ENCODE data around the gene PAX8. TPM values are rescaled to one million over a fixed set of nuclear protein-coding genes. Genes with fewer than 3 reads are reported as not detected.
A peak's percentile ranks its signal among the peaks of the same experiment; 100 is the strongest.

PAX8 gene
- total and polyA plus RNA-seq, 2 of the 13 experiments (the other 11 are each of a cell fraction or from before 2014, with no cell fraction given), result 1.5 to 8.8 TPM

GRCh38 chr2:113167115-113167932, 111.4 kb downstream of the PAX8 start (continued):
- TF ChIP-seq IKZF5 (CRISPR knock-in tag; IDR thresholded peaks at IDR 0.05), result peak; percentile 99
- peak; percentile 98 for TF ChIP-seq ZNF451 (CRISPR knock-in tag; IDR thresholded peaks at IDR 0.05)
- no peak for TF ChIP-seq TEF (CRISPR knock-in tag; IDR thresholded peaks at IDR 0.05)
- TF ChIP-seq ONECUT2 (CRISPR knock-in tag; IDR thresholded peaks at IDR 0.05), result peak; percentile 30; the same call in 1 of the 2 replicates
- TF ChIP-seq HNRNPK (IDR thresholded peaks at IDR 0.05; ENCODE audit: low read depth, low read length, poor library complexity, severe bottlenecking), result no peak
- TF ChIP-seq ZNF225 (CRISPR knock-in tag; IDR thresholded peaks at IDR 0.05), result peak; percentile 93
- TF ChIP-seq ZNF776 (CRISPR knock-in tag; IDR thresholded peaks at IDR 0.05), result 0 out of 2 replicates have a peak, but pooled peaks have one; percentile 14
- no peak for TF ChIP-seq ZNF549 (CRISPR knock-in tag; IDR thresholded peaks at IDR 0.05)
- peak; percentile 93; the same call in 1 of the 2 replicates for TF ChIP-seq ZNF614 (CRISPR knock-in tag; IDR thresholded peaks at IDR 0.05; ENCODE audit: borderline replicate concordance)
- no peak; the same call in 1 of the 2 replicates for TF ChIP-seq ZNF740 (CRISPR knock-in tag; IDR thresholded peaks at IDR 0.05)
- TF ChIP-seq ZBTB20 (CRISPR knock-in tag; IDR thresholded peaks at IDR 0.05; ENCODE audit: borderline replicate concordance, low read depth), result peak; percentile 97
- TF ChIP-seq MED13 (CRISPR knock-in tag; IDR thresholded peaks at IDR 0.05), result 0 out of 2 replicates have a peak, but pooled peaks have one; percentile 63
- TF ChIP-seq HBP1 (CRISPR knock-in tag; IDR thresholded peaks at IDR 0.05; ENCODE audit: low read depth), result peak; percentile 84
- peak; percentile 98 for TF ChIP-seq REPIN1 (CRISPR knock-in tag; IDR thresholded peaks at IDR 0.05; ENCODE audit: borderline replicate concordance, low read depth)
- TF ChIP-seq CCDC6 (CRISPR knock-in tag; IDR thresholded peaks at IDR 0.05), result no peak; the same call in 1 of the 2 replicates
- TF ChIP-seq ELF4 (CRISPR knock-in tag; IDR thresholded peaks at IDR 0.05; ENCODE audit: borderline replicate concordance), result peak; percentile 94; the same call in 1 of the 2 replicates
- no peak for TF ChIP-seq RNF219 (CRISPR knock-in tag; IDR thresholded peaks at IDR 0.05)
- peak; percentile 80 for TF ChIP-seq FOXK2 (IDR thresholded peaks at IDR 0.05)
- peak; percentile 84 for TF ChIP-seq ZEB1 (IDR thresholded peaks at IDR 0.05; ENCODE audit: insufficient replicate concordance, low read depth)
- peak; percentile 77 for TF ChIP-seq NFYC (CRISPR knock-in tag; IDR thresholded peaks at IDR 0.05)
- TF ChIP-seq RBFOX2 (IDR thresholded peaks at IDR 0.05; ENCODE audit: low read depth, low read length), result peak; percentile 68
- peak; percentile 93 for TF ChIP-seq ZSCAN29 (CRISPR knock-in tag; conservative IDR thresholded peaks at IDR 0.05)
- no peak for TF ChIP-seq SMC3 (IDR thresholded peaks at IDR 0.05; ENCODE audit: low read length)
- no peak for TF ChIP-seq SRSF4 (IDR thresholded peaks at IDR 0.05; ENCODE audit: low read depth, low read length, poor library complexity, severe bottlenecking)
